ENCODE data around the gene GLTP.

DNA sequence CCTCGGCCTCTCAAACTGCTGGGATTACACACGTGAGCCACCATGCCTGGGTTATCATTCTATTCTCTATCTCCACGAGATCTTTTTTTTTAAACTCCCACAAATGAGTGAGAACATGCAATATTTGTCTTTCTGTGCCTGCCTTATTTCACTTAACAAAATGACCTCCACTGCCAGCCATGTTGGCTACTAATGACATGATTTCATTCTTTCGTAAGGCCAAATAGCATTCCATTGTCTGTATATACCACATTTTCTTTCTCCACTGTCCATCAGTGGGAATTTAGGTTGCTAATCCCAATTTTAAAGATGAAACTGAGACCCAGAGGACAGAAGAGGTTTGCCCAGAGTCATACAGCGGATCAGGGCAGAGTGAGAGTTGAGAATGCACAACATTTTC, 36.2 kb downstream of the GLTP start:
- TF ChIP-seq ELK1 (IDR thresholded peaks at IDR 0.05; ENCODE audit: borderline replicate concordance, low read depth, low read length) (no peak), POLR2A (IDR thresholded peaks at IDR 0.05; ENCODE audit: low read depth, low read length) (no peak), CTCF (conservative IDR thresholded peaks at IDR 0.05; ENCODE audit: low read depth, low read length) (no peak), RFX5 (IDR thresholded peaks at IDR 0.05; ENCODE audit: low read depth, low read length) (no peak)
- TF ChIP-seq, protein P1, sequence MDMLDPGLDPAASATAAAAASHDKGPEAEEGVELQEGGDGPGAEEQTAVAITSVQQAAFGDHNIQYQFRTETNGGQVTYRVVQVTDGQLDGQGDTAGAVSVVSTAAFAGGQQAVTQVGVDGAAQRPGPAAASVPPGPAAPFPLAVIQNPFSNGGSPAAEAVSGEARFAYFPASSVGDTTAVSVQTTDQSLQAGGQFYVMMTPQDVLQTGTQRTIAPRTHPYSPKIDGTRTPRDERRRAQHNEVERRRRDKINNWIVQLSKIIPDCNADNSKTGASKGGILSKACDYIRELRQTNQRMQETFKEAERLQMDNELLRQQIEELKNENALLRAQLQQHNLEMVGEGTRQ (IDR thresholded peaks at IDR 0.05; ENCODE audit: low read depth, low read length), result no peak
